ENCODE data around the gene MEAF6.

Gene MEAF6

GRCh38 chr1:37474697-37475379 lies 39.7 kb downstream of the MEAF6 start:
- no peak for DNase-seq (ENCODE audit: low read depth in 4 of 4, low spot score in 1 of 4)

DNA sequence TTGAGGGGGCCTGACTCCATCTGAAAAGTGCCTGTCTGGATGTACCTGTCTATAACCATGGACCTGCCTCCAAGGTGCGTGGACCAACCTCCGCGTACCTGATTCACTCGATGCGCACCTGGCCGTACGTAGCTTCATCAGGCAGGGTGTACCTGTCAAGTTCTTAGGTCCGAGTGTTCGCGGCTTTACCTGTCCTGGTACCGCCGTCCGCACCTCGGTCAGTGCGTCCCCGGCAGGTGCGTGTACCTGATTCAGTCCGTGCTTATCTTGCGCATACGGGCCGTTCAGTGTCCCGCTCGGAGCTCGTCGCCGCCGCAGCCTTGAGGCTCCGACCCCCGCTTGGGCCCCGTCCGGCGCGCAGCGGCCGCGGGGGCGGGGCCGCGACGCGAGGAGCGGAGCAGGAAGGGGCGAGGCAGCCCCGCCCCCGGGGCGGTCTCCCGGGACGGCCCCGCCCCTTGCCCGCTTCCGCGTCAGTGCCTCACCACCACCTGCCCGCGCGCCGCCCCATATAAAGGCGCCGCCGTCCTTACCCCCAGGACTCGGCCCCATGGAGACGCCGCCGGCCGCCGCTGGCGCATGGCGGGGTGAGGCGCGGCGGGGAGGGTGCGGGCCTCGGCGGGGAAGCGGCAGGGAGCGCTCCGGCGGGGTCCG lies 40.4 kb downstream of the MEAF6 start, which contains the start of gene ZC3H12A:
TSS of gene ZC3H12A (plus strand) at position 535 of the 651 bp plus-strand sequence. CDS start 917 bp downstream, outside the sequence.
- DNase-seq (ENCODE audit: low read depth in 4 of 4, low spot score in 1 of 4) = peak; percentile 82 to 90 (median 86)

DNA sequence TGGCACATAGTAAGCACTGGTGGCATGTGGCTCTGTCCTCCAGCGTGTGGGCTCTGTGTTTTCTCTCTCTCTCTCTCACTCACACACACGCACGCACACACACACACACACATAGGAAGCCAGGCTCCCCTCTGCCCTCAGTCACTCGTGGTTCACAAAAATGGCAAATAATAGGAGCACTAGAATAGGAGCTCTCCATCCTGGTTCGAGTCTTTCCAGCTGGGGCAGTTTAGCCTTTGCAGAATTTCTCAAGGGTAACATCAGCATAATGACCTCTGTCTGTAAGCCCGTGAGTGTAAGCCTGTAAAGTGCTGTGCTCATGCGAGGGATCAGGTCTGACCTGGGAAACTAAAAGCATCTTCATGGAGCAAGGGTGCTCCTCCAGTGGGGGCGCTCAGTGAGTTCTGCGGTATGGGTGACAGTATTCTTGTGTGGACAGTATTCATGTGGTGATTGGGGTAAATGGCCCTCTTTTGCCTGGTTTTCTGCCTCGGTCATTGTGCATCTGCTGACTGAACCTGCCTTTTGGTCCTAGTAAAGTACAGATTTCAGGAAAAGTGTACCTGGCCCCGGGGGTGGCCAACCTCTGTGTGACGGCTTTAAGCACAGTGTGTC lies 41.0 kb downstream of the MEAF6 start:
- DNase-seq (ENCODE audit: low read depth in 4 of 4, low spot score in 1 of 4) = no peak

GRCh38 chr1:37472994-37473393 lies 41.6 kb downstream of the MEAF6 start:
- no peak for DNase-seq (ENCODE audit: low read depth in 4 of 4, low spot score in 1 of 4)

DNA sequence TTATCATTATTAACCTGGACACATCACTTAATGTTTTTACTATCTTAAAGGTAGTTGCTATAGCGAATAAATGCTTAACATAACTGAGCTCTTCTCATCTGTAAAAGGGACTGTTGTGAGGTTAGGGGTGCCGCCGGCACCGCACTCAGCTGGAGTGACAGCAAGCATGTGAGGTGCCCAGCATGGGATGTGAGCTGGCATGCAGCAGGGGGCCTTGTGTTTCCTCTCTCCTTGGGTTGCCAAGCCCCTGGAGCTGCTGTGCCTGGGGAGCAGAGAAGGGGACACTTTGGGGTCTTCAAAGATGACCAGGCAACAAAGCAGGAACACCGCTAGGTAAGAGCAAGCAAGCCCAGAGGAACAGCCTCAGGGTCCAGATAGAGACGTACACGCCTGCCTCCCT lies 42.3 kb downstream of the MEAF6 start:
- no peak for DNase-seq (ENCODE audit: low read depth in 4 of 4, low spot score in 1 of 4)

DNA sequence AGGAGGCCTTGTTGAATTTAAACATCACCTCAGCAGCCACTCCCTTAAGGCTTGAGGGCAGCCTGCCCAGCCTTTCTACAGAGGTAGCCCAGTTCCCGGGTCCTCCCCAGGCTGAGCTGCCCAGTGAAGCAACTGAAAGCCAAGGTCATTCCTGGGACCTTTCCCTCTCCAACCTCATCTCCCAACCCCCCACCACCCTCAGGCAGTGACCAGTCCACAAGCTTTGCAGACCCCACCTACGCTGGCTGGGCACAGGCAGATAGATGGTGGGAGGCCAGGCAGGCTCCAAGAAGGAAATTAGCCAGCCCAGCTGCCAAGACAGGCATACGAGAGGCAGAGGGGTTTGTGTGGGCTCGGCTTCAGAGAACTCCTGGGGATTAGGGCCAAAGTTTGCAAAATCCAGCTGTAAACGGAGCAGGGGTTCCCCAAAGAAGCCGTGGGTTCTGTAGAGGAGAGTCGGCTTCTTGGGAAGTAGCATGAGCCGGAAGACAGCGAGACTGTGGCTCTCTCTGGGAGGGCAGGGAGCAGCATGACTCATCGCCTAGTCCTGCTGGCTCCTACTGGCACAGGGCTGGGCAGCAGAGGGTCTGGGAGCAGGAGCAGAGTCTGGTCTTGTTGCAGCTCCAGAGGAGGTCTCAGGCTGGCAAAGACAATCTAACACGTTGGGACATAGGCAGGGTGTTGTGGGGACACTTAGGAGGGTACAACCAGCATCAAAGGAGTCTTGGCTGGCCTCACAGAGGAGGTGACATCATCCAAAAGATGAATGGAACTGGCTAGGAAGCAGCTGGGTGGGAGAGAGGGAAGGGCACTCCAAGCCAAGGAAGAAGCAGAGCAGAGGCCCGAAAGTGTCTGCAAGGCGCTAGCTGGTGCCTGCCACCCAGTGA lies 43.0 kb downstream of the MEAF6 start:
- DNase-seq (ENCODE audit: low read depth in 4 of 4, low spot score in 1 of 4) = no peak

DNA sequence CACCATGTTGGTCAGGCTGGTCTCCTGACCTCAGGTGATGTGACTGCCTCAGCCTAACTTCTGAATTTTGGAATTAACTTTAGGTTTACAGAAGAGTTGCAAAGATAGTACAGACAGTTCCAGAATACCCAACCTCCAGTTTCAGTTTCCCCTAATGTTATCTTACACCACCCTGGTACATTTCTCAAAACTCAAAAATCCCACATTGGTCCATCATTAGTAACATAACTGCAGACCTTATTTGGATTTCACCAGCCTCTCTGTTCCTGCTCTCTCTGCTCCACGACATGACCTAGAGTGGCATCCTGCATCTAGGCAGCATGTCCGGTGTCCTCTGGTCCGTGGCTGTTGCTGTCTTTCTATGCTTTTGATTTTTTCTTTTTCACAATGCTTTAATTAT lies 45.2 kb downstream of the MEAF6 start:
- DNase-seq (ENCODE audit: low read depth in 4 of 4, low spot score in 1 of 4) = no peak

- DNase-seq (ENCODE audit: low read depth in 4 of 4, low spot score in 1 of 4) = no peak
These were observed 46.5 kb downstream of the MEAF6 start for GRCh38 chr1:37468037-37468436.

DNA sequence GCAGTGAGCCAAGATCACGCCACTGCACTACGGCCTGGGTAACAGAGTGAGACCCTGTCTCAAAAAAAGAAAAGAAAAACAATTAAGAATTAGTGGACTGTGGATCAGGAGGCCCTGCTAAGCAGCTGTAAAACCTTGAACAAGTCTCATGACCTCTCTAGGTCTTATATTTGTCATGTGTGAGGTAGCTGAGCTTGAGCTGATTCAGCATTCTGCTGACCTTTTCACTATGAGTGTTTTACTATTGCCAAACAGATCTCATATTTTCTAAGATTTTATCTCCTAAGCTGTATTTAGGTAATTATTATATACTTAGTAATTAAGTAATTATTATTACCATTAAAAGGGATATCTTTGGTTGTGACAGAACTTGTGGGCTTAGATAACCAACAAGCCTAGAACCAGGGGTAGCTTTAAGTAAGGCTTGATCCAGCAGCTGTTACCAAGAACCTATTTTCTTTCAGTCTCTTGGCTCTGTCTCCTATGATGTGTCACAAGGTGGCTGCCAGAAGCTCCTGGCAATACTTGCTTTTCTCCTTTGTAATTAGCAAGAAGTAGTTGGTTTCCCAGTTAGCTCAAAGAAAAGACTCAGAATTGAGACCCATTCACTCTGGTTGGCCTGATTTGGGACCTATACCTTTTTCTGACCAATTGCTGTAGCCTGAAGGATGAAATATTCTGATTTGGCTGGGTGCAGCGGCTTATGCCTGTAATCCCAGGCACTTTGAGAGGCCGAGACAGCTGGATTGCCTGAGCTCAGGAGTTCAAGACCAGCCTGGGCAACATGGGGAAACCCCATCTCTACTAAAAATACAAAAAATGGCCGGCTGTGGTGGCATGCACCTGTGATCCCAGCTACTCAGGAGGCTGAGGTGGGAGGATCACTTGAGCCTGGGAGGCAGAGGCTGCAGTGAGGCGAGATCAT lies 48.7 kb downstream of the MEAF6 start:
- DNase-seq (ENCODE audit: low read depth in 4 of 4, low spot score in 1 of 4) = no peak

GRCh38 chr1:37464443-37464842 lies 50.1 kb downstream of the MEAF6 start:
- DNase-seq (ENCODE audit: low read depth in 4 of 4, low spot score in 1 of 4) = no peak

DNA sequence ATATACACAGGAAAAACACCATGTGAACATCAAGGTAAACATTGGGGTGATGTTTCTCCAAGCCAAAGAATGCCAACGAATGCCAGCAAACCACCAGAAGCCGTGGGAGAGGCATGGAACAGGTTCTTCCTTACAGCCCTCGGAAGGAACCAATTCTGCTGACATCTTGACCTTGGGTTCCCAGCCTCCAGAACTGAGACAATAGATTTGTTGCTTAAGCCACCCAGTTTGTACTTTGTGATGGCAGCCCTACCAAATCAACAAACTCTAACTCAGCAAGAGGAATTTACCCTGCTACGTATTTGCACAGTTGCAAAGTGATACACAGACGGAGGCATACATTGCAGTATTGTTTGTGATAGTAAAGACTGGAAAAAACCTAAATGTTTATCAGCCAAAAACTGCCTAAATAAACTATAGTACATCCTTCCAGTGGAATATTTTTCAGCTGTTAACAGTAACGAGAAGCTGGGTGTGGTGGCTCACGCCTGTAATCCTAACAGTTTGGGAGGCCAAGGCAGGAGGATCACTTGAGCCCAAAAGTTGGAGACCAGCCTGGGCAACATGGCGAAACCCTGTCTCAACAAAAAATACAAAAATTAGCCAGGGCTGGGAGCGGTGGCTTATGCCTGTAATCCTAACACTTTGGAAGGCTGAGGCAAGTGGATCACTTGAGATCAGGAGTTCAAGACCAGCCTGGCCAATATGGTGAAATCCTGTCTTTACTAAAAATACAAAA lies 52.7 kb downstream of the MEAF6 start:
- DNase-seq (ENCODE audit: low read depth in 4 of 4, low spot score in 1 of 4) = no peak

DNA sequence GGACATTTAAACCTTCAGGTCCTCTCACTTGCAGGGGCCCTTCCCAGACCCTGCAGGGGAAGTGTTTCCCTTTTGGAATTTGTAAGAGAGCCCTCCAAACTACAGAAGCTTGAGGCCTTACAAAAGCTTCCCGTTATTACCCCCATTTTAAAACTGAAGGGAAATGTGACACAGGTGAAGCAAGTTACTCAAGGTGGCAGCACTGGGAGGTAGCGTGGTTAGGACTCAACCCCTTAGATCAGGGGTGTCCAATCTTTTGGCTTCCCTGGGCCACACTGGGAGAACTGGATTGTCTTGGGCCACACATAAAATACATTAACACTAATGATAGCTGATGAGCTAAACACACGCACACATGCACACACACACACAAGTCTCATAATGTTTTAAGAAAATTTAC lies 56.0 kb downstream of the MEAF6 start:
- DNase-seq (ENCODE audit: low read depth in 4 of 4, low spot score in 1 of 4) = no peak

DNA sequence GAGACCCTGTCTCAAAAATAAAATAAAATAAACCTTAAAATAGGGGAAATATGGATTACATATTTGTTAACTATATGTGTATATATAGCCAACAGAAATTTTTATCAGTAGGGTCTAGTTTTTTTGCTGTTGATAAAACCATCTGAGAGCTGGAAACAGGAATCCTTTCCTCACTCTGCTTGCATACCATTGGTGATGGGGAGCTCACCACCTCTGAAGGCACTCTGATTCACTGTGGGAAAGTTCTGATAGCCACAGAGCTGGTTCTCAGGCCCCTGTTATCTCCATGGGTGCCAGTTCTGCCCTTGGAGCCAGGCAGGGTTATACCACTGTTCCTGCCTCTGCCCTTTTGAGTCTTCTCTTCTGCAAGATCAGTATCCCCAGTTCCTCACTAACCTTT lies 58.0 kb downstream of the MEAF6 start:
- no peak for DNase-seq (ENCODE audit: low read depth in 4 of 4, low spot score in 1 of 4)

GRCh38 chr1:37455516-37455915 lies 59.0 kb downstream of the MEAF6 start:
- no peak for DNase-seq (ENCODE audit: low read depth in 4 of 4, low spot score in 1 of 4)

DNA sequence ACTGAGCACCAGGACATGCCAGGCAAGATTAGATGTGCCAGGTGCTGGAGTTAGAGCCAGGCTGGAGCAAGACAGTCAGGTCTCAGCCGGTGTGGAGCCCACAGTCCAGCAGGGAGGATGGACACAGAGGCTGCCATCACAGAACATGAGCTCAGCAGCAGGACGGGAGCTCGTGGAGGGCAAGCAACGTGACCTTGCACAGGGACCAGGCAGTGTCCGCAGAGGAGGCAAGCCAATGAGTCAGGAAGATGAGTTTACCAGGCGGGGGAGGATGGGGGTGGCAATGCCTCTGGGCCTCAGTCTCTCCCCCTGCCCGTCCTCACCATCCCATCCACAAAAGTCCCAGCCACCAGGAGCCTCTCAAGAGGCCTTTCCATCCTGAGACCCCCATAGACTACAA lies 60.9 kb downstream of the MEAF6 start:
- DNase-seq (ENCODE audit: low read depth in 4 of 4, low spot score in 1 of 4) = no peak

- DNase-seq (ENCODE audit: low read depth in 4 of 4, low spot score in 1 of 4) = no peak
These were observed 62.1 kb downstream of the MEAF6 start for GRCh38 chr1:37452416-37452815.

- DNase-seq (ENCODE audit: low read depth in 4 of 4, low spot score in 1 of 4) = no peak
These were observed 64.6 kb downstream of the MEAF6 start for GRCh38 chr1:37449936-37450335.

GRCh38 chr1:37448691-37449417 lies 65.7 kb downstream of the MEAF6 start:
- no peak for DNase-seq (ENCODE audit: low read depth in 4 of 4, low spot score in 1 of 4)

GRCh38 chr1:37448185-37448584 lies 66.4 kb downstream of the MEAF6 start:
- DNase-seq (ENCODE audit: low read depth in 4 of 4, low spot score in 1 of 4) = no peak

Data from stimulated activated CD4-positive, alpha-beta T cell treated with anti-CD3 and anti-CD28 coated beads, Interleukin-1b, Interleukin-23, amount 100 ng/mL, for 24 hours (primary cell).